ENCODE results near the gene TDRD1. TPM values are rescaled to one million over a fixed set of nuclear protein-coding genes. Genes with fewer than 3 reads are reported as not detected.

TDRD1 gene
- total RNA-seq, 1 experiment from 2014 or later: not detected

DNA sequence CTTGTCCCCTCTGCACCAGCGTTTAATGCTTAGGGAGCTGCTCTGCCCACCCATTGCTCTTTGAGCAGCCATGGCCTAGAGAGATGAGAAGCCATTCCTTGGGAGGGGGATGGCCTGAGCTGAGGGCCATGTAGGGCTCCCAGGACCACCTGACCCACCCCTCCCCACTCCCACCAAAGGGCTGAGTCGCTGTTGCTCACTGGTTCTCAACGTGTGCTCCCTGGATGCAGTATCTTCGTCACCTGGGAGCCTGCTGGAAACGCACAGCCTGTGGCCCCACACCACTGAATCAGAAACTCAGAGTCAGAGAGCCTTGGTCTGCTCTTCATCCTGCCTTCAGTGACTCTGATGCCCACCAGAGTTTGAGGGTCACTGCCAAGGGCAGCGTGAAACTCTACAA lies 96.9 kb downstream of the TDRD1 start:
- CTCF ChIA-PET: no interaction called here

DNA sequence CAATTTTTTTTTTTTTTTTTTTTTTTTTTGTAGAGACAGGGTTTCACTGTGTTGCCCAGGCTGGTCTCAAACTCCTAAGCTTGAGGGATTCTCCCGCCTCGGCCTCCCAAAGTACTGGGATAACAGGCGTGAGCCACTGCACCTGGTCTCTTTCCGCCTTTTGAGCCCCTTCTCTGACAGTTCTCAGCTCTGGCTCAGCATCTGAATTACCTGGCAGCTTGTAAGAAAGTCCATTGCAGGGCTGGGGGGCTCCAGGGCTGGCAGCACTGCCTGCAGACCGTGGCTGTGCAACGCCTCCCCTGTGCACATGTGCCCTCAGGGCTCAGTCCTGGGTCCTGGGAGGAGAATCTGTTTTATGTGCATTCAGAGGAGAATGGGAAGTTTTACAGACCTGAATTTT lies 97.5 kb downstream of the TDRD1 start:
- BruUV-seq (replicated peaks): no TSS peak

More for the DNA sequence above, 96.9 kb downstream of the TDRD1 start:
- intact Hi-C loops (cut with micrococcal nuclease): no loop called here
- DNase-seq (ENCODE audit: low read depth, low spot score) (no peak), ATAC-seq (no peak)
- H3K27ac ChIP-seq (ENCODE audit: low read depth, low read length): no peak overlapping the region
- TF ChIP-seq POLR2A (IDR thresholded peaks at IDR 0.05; ENCODE audit: borderline replicate concordance, extremely low read depth, insufficient read depth, insufficient read length) (no peak), ELF1 (IDR thresholded peaks at IDR 0.05; ENCODE audit: borderline replicate concordance, low read depth) (no peak), EZH2 (IDR thresholded peaks at IDR 0.05) (no peak), TCF7L2 (IDR thresholded peaks at IDR 0.05; ENCODE audit: borderline replicate concordance, extremely low read depth, insufficient read depth, insufficient read length) (no peak), POLR2AphosphoS5 (IDR thresholded peaks at IDR 0.05; ENCODE audit: low read depth, low read length) (no peak), SP1 (IDR thresholded peaks at IDR 0.05; ENCODE audit: low read depth) (no peak), EZH2phosphoT487 (IDR thresholded peaks at IDR 0.05; ENCODE audit: borderline replicate concordance) (no peak), YY1 (IDR thresholded peaks at IDR 0.05; ENCODE audit: extremely low read depth, insufficient replicate concordance, low read depth, low read length) (no peak), FOSL1 (IDR thresholded peaks at IDR 0.05; ENCODE audit: low read depth) (no peak)
- TF ChIP-seq, protein P1, sequence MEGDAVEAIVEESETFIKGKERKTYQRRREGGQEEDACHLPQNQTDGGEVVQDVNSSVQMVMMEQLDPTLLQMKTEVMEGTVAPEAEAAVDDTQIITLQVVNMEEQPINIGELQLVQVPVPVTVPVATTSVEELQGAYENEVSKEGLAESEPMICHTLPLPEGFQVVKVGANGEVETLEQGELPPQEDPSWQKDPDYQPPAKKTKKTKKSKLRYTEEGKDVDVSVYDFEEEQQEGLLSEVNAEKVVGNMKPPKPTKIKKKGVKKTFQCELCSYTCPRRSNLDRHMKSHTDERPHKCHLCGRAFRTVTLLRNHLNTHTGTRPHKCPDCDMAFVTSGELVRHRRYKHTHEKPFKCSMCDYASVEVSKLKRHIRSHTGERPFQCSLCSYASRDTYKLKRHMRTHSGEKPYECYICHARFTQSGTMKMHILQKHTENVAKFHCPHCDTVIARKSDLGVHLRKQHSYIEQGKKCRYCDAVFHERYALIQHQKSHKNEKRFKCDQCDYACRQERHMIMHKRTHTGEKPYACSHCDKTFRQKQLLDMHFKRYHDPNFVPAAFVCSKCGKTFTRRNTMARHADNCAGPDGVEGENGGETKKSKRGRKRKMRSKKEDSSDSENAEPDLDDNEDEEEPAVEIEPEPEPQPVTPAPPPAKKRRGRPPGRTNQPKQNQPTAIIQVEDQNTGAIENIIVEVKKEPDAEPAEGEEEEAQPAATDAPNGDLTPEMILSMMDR (IDR thresholded peaks at IDR 0.05 in 2 of 3, conservative IDR thresholded peaks at IDR 0.05 in 1 of 3; ENCODE audit: borderline replicate concordance in 1 of 3, insufficient read depth in 1 of 3, low read depth in 2 of 3, low read length in 2 of 3): no peak
- no peak overlapping the region for H3K4me3 ChIP-seq (replicated peaks in 1 of 2; ENCODE audit: low read depth in 1 of 2, low read length in 2 of 2)
- no peak overlapping the region for H3K9ac ChIP-seq (ENCODE audit: low read length)
- H3K4me2 ChIP-seq (ENCODE audit: low read length): no peak overlapping the region
- no peaks in the 10 kb centered on the region for H3K79me2 ChIP-seq (ENCODE audit: insufficient read depth, low read length)
- peaks cover 10 to 12% of the 10 kb centered on the region in 2 experiments for H3K4me1 ChIP-seq (ENCODE audit: control insufficient read depth in 1 of 2, insufficient read depth in 2 of 2, low read length in 2 of 2)
- RAD21 ChIA-PET (ENCODE audit: low non-redundant PET in 1 of 2, low total read pairs in 2 of 2, uncharacterized antibody in 2 of 2, unreplicated experiment in 2 of 2): interaction anchor here in 1 of 2 experiments (0.6 kb wide), 1 partner anchor 323 kb away, joined by 3 read pairs; no protein-coding TSS in a partner anchor
- BruUV-seq (replicated peaks): no TSS peak
- H4K20me1 ChIP-seq (ENCODE audit: insufficient read depth): no peaks in the 10 kb centered on the region
- H2AFZ ChIP-seq (ENCODE audit: low read depth, low read length, poor library complexity, severe bottlenecking): no peak overlapping the region
- H3K9me2 ChIP-seq (ENCODE audit: insufficient read depth): no peaks in the 10 kb centered on the region
- no peaks in the 10 kb centered on the region for H3K36me3 ChIP-seq (ENCODE audit: control insufficient read depth in 1 of 2, insufficient read depth in 2 of 2, low read length in 2 of 2)
- no peaks in the 10 kb centered on the region for H3K9me3 ChIP-seq (ENCODE audit: control insufficient read depth in 1 of 2, insufficient read depth in 1 of 2, low read depth in 1 of 2, low read length in 2 of 2)
- peaks cover 12% of the 10 kb centered on the region for H3K27me3 ChIP-seq (ENCODE audit: insufficient read depth, low read length)
- POLR2A ChIA-PET: no interaction called here

More for the DNA sequence above, 97.5 kb downstream of the TDRD1 start:
- peaks cover 12% of the 10 kb centered on the region for H3K27me3 ChIP-seq (ENCODE audit: insufficient read depth, low read length)
- no peaks in the 10 kb centered on the region for H3K79me2 ChIP-seq (ENCODE audit: insufficient read depth, low read length)
- H3K4me2 ChIP-seq (ENCODE audit: low read length): no peak overlapping the region
- no peak overlapping the region for H3K4me3 ChIP-seq (replicated peaks in 1 of 2; ENCODE audit: low read depth in 1 of 2, low read length in 2 of 2)
- no peaks in the 10 kb centered on the region for H4K20me1 ChIP-seq (ENCODE audit: insufficient read depth)
- H3K9me3 ChIP-seq (ENCODE audit: control insufficient read depth in 1 of 2, insufficient read depth in 1 of 2, low read depth in 1 of 2, low read length in 2 of 2): no peaks in the 10 kb centered on the region
- H3K27ac ChIP-seq (ENCODE audit: low read depth, low read length): no peak overlapping the region
- CTCF ChIA-PET: no interaction called here
- H3K36me3 ChIP-seq (ENCODE audit: control insufficient read depth in 1 of 2, insufficient read depth in 2 of 2, low read length in 2 of 2): no peaks in the 10 kb centered on the region
- no peak overlapping the region for H3K9ac ChIP-seq (ENCODE audit: low read length)
- intact Hi-C loops (cut with micrococcal nuclease): no loop called here
- DNase-seq (ENCODE audit: low read depth, low spot score) (no peak), ATAC-seq (no peak)
- H3K9me2 ChIP-seq (ENCODE audit: insufficient read depth): no peaks in the 10 kb centered on the region
- TF ChIP-seq EZH2phosphoT487 (IDR thresholded peaks at IDR 0.05; ENCODE audit: borderline replicate concordance) (no peak), ZFX (IDR thresholded peaks at IDR 0.05) (no peak), SP1 (IDR thresholded peaks at IDR 0.05; ENCODE audit: low read depth) (no peak), SIN3A (IDR thresholded peaks at IDR 0.05; ENCODE audit: low read depth) (no peak), POLR2AphosphoS5 (IDR thresholded peaks at IDR 0.05; ENCODE audit: low read depth, low read length) (no peak), YY1 (IDR thresholded peaks at IDR 0.05; ENCODE audit: extremely low read depth, insufficient replicate concordance, low read depth, low read length) (no peak), ZNF274 (IDR thresholded peaks at IDR 0.05; ENCODE audit: low read depth, low read length) (no peak), SRF (IDR thresholded peaks at IDR 0.05; ENCODE audit: low read depth) (no peak)
- TF ChIP-seq, protein P2, sequence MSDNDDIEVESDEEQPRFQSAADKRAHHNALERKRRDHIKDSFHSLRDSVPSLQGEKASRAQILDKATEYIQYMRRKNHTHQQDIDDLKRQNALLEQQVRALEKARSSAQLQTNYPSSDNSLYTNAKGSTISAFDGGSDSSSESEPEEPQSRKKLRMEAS (IDR thresholded peaks at IDR 0.05): no peak
- TF ChIP-seq, protein P1 (IDR thresholded peaks at IDR 0.05 in 2 of 3, conservative IDR thresholded peaks at IDR 0.05 in 1 of 3; ENCODE audit: borderline replicate concordance in 1 of 3, insufficient read depth in 1 of 3, low read depth in 2 of 3, low read length in 2 of 3): no peak
- peaks cover 4 to 6% of the 10 kb centered on the region in 2 experiments for H3K4me1 ChIP-seq (ENCODE audit: control insufficient read depth in 1 of 2, insufficient read depth in 2 of 2, low read length in 2 of 2)
- H2AFZ ChIP-seq (ENCODE audit: low read depth, low read length, poor library complexity, severe bottlenecking): no peak overlapping the region
- POLR2A ChIA-PET: no interaction called here
- RAD21 ChIA-PET (ENCODE audit: low non-redundant PET in 1 of 2, low total read pairs in 2 of 2, uncharacterized antibody in 2 of 2, unreplicated experiment in 2 of 2): interaction anchor here in 1 of 2 experiments (0.6 kb wide), 1 partner anchor 323 kb away, joined by 3 read pairs; no protein-coding TSS in a partner anchor

Measured in HCT116 (cell line).